Fibroblast of lung (primary cell): ENCODE measurements around the gene SGCD.

Experiments
- CTCF ChIP-seq, 2 donors: IDR thresholded peaks in 1 of 2; conservative IDR thresholded peaks in 1 of 2; 1 replicate in 1 of 2; 2 replicates in 1 of 2; pipeline ENCODE4 v1.5.1; 2011 to 2012; ENCODE audit warnings: low read length in 2 of 2, control low read depth in 1 of 2, inconsistent platforms in 1 of 2, low read depth in 1 of 2, mild to moderate bottlenecking in 1 of 2
- EZH2 ChIP-seq: IDR thresholded peaks from 2 replicates; pipeline ENCODE4 v1.5.1; 2012; ENCODE audit warnings: low read length, control low read depth, mild to moderate bottlenecking; ENCODE audit errors: missing control alignments

- TF ChIP-seq EZH2 (no peak), CTCF (conservative IDR thresholded peaks at IDR 0.05 in 1 of 2, IDR thresholded peaks at IDR 0.05 in 1 of 2; ENCODE audit: low read depth in 1 of 2, low read length in 2 of 2) (no peak)
These were observed 254.8 kb downstream of the SGCD start for GRCh38 chr5:156581725-156582124.
